HG02840 (cell line): ENCODE results near the gene DCHS1.
A peak's percentile ranks its signal among the peaks of the same experiment; 100 is the strongest.
"Not testable (repeated sequence)": the region's sequence is repeated elsewhere in the genome, so short reads cannot be mapped to it uniquely, and the experiment has no call there.

Source experiments
- ATAC-seq: cut with Tn5 transposase; IDR thresholded peaks from one replicate; pipeline ENCODE4 v1.9.1; 2021; ENCODE audit warnings: mild to moderate bottlenecking, moderate library complexity, moderate number of reproducible peaks; ENCODE audit not compliant: unreplicated experiment, low FRiP score

DCHS1 gene, protein sequence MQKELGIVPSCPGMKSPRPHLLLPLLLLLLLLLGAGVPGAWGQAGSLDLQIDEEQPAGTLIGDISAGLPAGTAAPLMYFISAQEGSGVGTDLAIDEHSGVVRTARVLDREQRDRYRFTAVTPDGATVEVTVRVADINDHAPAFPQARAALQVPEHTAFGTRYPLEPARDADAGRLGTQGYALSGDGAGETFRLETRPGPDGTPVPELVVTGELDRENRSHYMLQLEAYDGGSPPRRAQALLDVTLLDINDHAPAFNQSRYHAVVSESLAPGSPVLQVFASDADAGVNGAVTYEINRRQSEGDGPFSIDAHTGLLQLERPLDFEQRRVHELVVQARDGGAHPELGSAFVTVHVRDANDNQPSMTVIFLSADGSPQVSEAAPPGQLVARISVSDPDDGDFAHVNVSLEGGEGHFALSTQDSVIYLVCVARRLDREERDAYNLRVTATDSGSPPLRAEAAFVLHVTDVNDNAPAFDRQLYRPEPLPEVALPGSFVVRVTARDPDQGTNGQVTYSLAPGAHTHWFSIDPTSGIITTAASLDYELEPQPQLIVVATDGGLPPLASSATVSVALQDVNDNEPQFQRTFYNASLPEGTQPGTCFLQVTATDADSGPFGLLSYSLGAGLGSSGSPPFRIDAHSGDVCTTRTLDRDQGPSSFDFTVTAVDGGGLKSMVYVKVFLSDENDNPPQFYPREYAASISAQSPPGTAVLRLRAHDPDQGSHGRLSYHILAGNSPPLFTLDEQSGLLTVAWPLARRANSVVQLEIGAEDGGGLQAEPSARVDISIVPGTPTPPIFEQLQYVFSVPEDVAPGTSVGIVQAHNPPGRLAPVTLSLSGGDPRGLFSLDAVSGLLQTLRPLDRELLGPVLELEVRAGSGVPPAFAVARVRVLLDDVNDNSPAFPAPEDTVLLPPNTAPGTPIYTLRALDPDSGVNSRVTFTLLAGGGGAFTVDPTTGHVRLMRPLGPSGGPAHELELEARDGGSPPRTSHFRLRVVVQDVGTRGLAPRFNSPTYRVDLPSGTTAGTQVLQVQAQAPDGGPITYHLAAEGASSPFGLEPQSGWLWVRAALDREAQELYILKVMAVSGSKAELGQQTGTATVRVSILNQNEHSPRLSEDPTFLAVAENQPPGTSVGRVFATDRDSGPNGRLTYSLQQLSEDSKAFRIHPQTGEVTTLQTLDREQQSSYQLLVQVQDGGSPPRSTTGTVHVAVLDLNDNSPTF (N-terminal part only)

DNA sequence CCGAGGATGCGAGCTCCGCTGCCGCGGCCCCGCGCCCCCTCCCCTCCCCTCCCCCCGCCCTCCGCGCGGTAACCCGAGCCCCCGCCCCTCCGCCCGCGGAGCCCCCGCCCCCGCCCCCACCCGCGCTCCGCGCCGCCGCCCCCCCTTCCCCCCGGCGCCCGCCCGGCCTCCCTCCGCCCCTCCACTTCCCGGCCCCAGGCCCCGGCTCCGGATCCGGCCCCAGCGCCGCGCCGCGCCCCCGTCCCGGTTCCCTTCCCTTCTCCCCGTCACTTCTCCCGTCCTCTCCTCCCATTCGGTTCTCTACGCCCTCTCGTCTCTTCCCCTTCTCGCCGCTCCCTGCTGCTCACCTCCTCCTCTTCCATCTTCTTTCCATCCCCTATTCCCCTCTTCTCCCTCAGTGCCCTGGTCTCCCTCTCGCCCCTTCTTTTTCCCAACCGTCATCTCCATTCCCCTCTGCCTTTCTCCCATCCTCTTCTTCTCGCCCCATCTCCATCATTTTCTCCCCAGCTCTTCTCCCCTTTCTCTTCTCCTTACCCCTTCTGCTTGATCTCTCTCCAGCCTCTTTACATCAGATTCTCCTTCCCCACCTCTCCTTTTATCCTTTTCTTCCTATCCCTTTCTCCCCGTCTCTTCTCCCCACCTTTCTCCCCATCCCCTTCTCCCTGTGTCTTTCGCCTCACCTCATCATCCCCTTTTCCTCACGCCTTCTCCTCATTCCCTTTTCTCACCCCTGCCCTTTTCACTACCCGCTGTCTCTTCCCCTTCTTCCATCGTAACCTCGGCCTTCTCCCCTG lies at the start of gene DCHS1:
TSS of gene DCHS1 (minus strand) at position 20 of the 794 bp plus-strand sequence. CDS start 14,196 bp downstream, outside the sequence.
- no peak for ATAC-seq

DNA sequence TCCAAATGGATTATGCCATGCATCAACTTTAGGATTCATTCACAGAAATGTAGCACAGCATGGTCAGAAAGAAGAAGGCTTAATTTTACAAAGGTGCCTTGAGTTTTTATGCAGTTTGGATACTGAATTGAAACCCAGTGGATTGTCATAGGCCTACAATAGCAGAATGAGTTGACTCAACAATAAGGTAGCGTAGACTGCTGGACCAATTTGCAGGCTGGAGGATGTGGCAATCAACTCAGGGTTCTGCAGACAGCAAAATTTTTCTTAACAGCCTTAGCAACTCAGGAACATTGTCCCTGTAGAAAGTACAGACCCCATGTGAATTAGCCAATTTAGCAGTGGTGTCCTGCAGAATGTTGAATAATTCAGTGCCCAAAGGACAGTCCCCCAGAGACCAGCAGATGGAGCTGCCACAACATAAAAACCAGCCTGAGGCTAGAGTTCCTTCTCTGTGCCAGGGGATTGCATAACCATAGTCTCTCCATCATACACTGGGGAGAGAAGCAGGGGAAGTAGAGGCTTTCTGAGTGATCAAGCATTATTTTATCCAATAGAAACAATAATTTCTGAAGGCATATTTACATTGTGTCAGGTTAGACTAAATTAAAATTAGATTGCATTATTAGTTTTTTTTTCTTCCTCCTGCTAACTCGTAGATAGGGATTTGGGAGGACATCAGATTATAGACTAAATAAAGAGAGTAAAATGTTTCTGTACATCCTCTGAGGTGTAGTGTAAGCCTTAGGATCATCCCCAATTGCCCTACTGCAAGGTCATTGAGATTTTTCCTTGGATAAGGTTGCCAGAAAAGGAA lies 47.8 kb upstream of the DCHS1 start:
- no peak for ATAC-seq

DNA sequence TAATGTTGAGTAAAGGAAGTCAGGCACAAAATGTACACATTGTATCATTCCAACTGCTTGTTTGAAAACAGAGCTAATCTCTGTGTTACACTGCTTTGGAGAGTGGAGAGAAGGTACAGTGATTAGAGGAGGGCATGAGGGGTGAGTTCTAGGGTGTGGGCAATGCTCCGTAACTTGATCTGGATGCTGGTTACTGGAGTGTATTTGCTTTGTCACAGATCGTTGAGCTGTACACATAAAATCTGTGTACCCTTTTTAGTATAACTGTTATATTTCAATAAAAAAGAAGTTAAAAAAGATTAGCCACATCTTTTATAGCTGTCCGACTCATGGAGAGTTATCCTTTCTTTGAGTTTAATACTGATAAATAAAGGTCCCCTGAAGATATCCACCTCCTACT lies 46.3 kb upstream of the DCHS1 start:
- not testable (repeated sequence) for ATAC-seq

DNA sequence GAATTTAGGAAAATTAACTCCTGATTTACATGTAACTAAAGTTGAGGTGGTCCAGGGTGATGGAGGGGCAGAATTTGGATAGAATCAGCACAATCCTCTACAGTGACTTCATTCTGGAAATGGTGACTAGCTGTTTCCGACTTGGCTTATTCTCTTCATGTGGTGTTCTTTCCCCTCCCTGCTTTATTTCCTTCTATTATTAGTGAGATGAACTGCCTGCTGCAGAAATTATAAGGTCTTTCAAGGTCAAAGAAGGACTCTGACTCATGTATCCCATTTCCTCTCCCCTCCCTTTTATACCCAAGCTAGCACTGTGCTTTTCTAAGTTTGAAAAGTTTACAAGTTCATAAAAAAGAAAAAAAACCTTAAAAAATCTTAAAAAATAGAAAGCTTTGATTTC lies 39.8 kb upstream of the DCHS1 start:
- no peak for ATAC-seq

DNA sequence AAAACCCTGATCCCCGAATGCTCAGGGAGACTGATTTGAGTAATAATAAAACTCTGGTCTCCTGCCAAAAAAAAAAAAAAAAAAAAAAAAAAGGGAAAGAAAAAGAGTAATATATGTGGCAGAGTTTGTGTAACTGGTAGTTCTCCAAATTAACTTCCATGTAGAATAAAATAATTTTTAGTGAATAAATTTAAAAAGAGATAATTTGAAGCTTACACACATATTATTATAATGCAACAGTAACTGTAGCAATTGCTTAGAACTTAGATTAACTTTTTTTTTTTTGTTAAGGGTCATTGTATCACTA lies 38.6 kb upstream of the DCHS1 start:
- ATAC-seq, result no peak

DNA sequence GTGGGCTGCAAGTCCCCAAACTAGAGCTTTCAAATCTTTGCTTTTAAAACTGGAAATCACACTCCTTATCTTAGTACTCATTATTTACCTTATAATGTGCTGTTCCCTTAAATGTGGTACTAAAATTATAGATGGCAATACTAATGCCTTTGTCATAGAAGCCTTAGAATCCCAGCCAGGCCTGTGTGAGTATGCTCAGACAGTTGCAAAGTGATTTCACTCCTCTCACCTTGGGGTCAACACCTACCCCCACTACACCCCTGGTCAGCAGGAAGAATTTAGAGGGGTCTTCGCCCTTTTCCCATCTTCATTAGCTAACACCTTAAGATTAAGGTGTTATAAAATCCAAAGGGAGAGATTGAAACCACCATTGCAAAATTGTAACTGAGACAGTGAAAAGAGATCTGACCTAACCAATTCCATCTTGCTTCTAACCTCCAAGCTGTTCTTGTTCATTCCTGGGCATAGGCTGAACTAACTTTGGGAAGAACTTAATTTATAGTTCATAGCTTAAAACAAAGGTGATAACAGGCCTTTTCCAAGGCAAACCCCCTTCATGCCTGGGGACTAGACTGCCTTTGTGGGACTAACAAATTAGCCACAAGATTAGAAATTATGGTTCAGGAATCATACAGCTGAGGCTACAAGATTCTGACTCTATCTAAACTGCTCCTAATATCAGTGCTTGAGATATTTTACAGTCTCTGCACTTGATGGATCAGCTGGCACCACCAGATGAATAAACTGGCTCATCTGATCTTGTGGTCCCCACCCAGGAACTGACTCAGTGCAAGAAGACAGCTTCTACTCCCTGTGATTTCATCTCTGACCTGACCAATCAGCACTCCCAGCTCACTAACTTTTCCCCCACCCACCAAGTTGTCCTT lies 38.0 kb upstream of the DCHS1 start:
- no peak for ATAC-seq

DNA sequence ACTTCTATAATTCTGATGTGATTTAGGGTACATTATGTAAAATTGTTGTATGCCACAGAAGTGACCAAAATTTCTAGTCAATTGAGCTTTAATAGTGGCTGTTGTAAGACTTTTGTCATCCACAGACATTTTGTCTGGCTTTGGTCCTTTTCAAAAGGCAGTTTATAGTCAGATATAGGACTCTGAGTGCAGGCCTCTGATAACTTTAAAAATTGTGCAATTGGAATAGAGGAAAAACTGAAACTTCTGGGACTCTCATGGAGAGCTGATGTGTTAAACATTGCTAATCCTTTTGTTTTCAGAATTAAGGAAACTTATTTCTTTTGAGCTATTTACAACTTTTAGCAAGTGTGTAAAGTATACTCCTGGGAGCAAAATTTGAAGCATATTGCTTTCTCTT lies 36.5 kb upstream of the DCHS1 start:
- ATAC-seq, result no peak

DNA sequence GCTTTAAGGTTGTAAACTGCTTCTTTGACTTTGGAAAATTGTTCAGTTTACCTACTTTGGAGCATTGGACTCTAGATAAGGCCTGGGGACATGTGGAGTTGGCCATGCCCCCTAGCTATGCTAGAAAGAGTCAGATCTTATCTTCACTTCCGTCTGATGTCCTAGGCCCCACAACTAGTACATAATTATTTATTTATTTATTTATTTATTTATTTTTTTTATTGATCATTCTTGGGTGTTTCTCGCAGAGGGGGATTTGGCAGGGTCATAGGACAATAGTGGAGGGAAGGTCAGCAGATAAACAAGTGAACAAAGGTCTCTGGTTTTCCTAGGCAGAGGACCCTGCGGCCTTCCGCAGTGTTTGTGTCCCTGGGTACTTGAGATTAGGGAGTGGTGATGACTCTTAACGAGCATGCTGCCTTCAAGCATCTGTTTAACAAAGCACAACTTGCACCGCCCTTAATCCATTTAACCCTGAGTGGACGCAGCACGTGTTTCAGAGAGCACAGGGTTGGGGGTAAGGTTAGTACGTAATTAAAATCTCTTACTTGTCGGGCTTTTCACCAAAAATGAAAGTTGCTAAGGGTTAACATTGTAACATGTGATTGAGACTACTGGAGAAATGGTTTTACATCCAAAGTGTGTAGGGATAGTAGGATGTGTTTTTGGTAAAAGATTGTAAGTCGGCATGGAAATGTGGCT lies 35.0 kb upstream of the DCHS1 start:
- ATAC-seq, result not testable (repeated sequence)

DNA sequence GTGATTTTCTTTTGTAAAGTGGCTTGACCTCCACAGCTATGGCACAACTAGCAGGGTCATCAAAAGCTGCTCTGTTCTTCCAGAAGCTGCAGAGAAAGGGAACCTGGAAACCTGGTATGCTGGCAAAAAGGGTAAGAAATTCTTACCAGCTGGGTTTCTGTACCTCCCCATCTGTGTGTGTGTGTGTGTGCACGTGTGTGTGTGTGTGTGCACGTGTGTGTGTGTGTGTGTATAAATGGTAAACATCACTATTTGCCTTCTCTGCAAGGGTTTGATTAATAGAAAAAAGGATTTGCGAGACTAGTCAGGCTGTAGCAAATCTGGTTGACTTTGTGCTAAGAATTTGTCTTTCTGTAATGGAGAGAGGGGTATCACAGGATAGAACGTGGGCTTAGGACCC lies 32.3 kb upstream of the DCHS1 start:
- no peak for ATAC-seq

DNA sequence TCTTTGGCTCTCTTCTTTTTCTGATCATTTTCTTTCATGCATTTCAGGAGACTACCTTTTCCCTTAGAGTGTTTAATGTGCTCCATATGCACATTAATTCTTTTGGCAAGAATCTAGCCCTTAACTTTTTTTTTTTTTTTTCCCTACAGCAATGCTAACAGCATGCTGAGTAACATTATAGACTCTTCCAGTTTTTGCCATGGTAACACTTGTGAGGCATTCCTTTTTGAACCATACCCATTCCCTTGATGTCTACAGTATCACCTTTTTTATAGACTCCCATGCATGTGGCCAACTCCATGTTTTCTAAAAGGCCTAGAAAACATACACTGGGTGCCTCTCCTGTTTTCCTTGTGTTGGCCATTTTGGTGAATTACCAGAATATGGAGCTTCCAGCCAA lies 30.4 kb upstream of the DCHS1 start:
- ATAC-seq, result no peak

DNA sequence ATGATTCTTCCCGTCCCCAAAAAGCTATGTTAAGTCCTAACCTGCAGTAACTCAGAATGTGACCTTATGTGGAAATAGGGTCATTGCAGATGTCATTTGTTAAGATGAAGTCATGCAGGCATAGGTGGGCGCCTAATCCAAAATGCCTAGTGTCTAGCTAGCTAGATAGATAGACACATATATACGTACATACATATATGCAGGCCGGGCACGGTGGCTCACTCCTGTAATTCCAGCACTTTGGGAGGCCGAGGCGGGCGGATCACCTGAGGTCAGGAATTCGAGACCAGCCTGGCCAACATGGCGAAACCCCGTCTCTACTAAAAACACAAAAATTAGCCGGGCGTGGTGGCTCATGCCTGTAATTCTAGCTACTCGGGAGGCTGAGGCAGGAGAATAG lies 28.5 kb upstream of the DCHS1 start:
- ATAC-seq, result not testable (repeated sequence)

DNA sequence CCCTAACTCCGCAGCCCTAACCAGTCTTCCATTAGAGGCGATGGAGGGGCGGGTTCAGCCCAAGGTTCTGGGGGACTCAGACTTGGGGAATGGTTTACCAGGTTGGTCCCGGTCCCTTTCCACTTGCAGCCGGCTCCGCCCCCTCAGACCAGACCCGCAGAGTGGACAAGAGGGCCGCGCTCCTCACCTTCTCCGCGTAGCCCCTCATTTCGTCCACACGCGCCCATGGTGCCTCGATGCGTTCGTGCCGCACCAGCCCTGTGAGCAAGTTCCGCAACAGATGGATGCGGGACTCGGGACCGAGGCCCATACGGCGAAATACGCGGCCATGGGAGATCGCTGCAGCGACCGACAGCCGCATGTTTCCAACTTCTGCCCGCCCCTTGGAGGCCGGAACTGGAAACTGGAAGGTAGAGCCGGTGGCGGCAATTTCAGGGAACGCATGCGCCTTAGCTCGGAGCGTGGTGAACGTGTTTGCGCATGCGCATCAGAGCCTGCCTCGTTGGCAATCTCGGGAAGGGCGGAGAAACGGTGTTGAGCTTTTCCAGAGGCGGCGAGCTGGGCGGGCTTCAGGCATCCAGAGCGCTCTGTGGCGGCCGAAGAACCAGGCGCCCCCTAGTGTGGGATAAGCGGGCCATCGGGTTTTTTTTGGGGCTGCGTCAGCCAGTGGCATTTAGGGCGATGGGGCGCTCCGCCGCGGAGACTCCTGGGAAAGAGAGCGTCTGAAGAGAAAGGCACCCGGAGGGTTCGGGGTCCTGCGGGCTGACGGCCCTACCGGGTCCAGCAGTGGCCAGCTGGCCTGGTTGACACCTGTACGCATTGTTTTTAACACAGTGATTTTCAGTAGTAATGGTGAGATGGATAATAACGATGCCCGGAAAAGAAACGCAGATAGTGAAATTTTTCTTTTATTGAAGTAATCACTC lies 27.6 kb upstream of the DCHS1 start, which contains the start of gene MRPL17:
TSS of gene MRPL17 (minus strand) at position 405 of the 926 bp plus-strand sequence. CDS start at position 361, 44 bp downstream.
- ATAC-seq, result peak; percentile 96

DNA sequence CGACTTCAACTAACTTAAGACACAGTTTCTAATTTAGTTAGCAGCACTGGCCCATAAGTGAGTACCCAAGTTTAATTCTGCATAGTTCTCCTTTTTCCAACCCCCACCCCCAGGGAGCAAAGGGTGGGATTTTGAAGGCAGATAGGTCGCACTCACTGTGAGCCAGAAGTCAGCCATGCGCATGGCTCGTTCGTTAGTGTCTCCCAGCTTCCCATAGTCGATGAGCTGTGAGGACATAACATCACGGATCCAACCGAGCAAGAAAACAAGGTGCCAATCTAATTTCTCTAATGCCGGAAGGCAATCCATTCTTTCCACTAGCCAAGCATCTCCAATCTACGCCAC lies 27.0 kb upstream of the DCHS1 start:
- ATAC-seq, result no peak

DNA sequence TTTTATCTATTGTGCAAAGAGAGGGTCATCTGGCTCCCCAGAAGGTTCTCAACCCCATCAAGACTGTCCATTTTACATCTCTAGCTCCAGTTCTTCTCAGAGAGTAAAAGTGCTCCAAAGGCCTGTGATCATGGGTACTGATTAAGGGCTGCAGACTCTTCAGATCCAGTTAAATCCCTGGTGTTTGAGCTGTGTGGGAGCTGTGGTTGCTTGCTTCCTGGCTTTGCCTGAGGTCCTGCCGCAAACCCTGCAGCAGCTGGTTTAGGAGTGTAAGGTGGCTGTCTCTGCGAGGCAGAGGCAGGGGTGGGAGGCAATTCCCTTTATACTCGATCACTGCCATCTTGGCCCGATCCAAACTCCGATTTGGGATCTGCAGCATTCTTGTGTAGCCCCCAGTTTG lies 26.3 kb upstream of the DCHS1 start:
- no peak for ATAC-seq

DNA sequence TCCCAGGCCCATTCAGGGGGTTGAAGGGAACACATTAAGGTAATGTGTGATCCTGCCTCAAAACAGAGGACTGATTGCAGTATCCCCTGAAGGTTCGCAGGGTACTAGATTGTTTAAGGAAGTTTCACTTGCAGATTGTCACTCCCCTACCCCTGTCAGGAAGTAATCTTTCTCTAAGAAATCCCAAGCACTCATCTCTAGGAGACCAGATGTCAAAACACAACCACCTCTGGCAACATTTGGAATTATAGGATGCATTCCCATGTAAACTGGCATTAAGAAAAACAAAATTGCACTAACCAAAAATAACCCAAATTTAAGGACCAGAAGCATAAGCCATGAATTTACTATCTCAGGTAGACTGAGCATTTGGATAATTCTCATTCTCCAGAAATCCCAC lies 25.9 kb upstream of the DCHS1 start:
- no peak for ATAC-seq

DNA sequence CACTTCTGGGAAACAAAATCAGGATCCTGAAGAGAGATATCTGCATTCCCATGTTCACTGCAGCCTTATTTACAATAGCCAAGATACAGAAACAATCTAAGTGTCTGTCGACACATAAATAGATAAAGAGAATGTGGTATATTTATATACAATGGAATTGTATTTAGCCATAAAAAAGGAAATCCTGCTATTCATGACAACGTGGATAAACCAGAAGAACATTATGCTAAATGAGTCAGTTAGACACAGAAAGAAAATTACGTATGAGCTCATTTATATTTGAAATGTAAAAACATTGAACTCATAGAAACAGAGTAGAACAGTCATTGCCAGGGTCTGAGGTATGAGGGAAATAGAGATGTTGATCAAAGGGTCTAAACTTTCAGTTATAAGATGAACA lies 21.4 kb upstream of the DCHS1 start:
- ATAC-seq, result no peak

DNA sequence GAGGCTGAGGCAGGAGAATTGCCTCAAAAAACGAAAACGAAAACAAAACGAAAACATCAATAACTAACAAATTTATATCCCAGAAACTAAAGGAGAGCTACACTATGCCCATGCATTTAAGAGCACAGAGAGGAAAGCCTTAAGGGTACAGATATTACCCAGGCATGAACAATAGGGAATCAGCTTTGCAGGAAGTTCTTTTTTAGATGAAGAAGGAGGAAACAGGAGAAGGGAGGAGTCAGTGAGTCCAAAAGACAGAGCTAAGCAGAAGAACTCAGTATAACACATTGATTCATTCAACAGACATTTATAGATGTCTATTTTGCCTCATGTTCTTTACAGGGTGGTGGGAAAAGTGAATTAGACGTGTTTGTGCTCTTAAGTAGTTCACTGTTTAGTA lies 19.3 kb upstream of the DCHS1 start:
- no peak for ATAC-seq
